ENCODE data around the gene LRRC37B.

DNA sequence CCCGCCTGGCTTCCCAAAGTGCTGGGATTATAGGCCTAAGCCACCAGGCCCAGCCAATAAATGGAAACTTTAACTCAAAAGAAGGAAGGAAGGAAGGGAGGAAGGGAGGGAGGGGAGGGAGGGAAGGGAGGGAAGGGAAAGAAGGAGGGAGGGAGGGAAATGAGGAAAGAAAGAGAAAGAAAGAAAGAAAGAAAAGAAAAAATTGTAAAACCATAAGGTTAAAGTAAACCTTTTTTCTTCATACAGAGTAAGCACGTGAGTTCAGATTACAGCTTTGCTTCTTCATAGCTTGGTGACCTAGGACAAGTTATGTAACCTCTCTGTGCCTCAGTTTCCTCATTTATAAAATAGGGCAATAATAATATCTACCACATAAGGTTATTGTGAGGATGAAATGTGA lies 26.0 kb downstream of the LRRC37B start:
- TF ChIP-seq EZH2 (IDR thresholded peaks at IDR 0.05; ENCODE audit: insufficient read depth, poor library complexity, severe bottlenecking) (no peak), EZH2phosphoT487 (IDR thresholded peaks at IDR 0.05; ENCODE audit: insufficient read depth, low read depth) (no peak)
